ENCODE results near the gene MICAL3.

The MICAL3 gene

GRCh38 chr22:17820879-17821439 lies 203.4 kb downstream of the MICAL3 start:
- no CpG with 5 or more reads among the region's 3 CpGs for WGBS (ENCODE audit: extremely low coverage, insufficient coverage, insufficient read length)

GRCh38 chr22:17818649-17819048 lies 205.7 kb downstream of the MICAL3 start:
- no peak overlapping the region for H4K8ac ChIP-seq (ENCODE audit: low read depth, low read length)
- H4K12ac ChIP-seq (ENCODE audit: low read depth, low read length): no peak overlapping the region
- peaks cover 2% of the 10 kb centered on the region for H3K9me3 ChIP-seq (ENCODE audit: insufficient read depth, low read depth, low read length)
- no peaks in the 10 kb centered on the region for H3K4me1 ChIP-seq (ENCODE audit: control insufficient read depth in 1 of 2, insufficient read depth in 2 of 2, low read length in 2 of 2)
- H3K36me3 ChIP-seq (ENCODE audit: control insufficient read depth in 1 of 2, insufficient read depth in 2 of 2, low read length in 2 of 2): peaks cover 17 to 26% of the 10 kb centered on the region in 2 experiments
- H3K9ac ChIP-seq (ENCODE audit: low read length): no peak overlapping the region
- no peaks in the 10 kb centered on the region for H3K79me1 ChIP-seq (ENCODE audit: low read length)
- H3K4me2 ChIP-seq (ENCODE audit: low read length): no peak overlapping the region
- H2BK5ac ChIP-seq (ENCODE audit: low read depth, low read length, poor library complexity): no peak overlapping the region
- no peak overlapping the region for H4K91ac ChIP-seq (ENCODE audit: low read depth, low read length)
- H2BK120ac ChIP-seq (ENCODE audit: insufficient read depth, low read length, poor library complexity): no peak overlapping the region
- no peak overlapping the region for H3K27ac ChIP-seq (ENCODE audit: low read depth, low read length)
- H3K4me3 ChIP-seq (ENCODE audit: low read depth, low read length): no peak overlapping the region
- H3K27me3 ChIP-seq (ENCODE audit: insufficient read depth, low read length): no peaks in the 10 kb centered on the region
- H3K18ac ChIP-seq (ENCODE audit: low read length): no peak overlapping the region
- H3K14ac ChIP-seq (ENCODE audit: low read length): no peak overlapping the region
- no peak overlapping the region for H3K4ac ChIP-seq (ENCODE audit: low read depth, low read length)
- H2AK5ac ChIP-seq (ENCODE audit: low read length): no peak overlapping the region
- H2BK12ac ChIP-seq (ENCODE audit: low read length): no peak overlapping the region
- WGBS (ENCODE audit: extremely low coverage, insufficient coverage, insufficient read length): no CpG with 5 or more reads among the region's 14 CpGs
- H2AFZ ChIP-seq (ENCODE audit: insufficient read depth, low read length, poor library complexity): no peak overlapping the region
- no peak for DNase-seq
- H3K23ac ChIP-seq (ENCODE audit: low read length): no peak overlapping the region
- no peaks in the 10 kb centered on the region for H3K79me2 ChIP-seq (ENCODE audit: control insufficient read depth, insufficient read depth, low read length, poor library complexity)

More at GRCh38 chr22:17820879-17821439, 203.4 kb downstream of the MICAL3 start:
- Histone ChIP-seq H3K18ac (ENCODE audit: low read length) (no peak overlapping the region), H3K4ac (ENCODE audit: low read depth, low read length) (no peak overlapping the region), H2BK5ac (ENCODE audit: low read depth, low read length, poor library complexity) (no peak overlapping the region), H3K4me2 (ENCODE audit: low read length) (no peak overlapping the region), H2BK120ac (ENCODE audit: insufficient read depth, low read length, poor library complexity) (no peak overlapping the region), H3K4me1 (ENCODE audit: control insufficient read depth in 1 of 2, insufficient read depth in 2 of 2, low read length in 2 of 2) (no peaks in the 10 kb centered on the region), H3K9me3 (ENCODE audit: insufficient read depth, low read depth, low read length) (no peaks in the 10 kb centered on the region), H3K79me2 (ENCODE audit: control insufficient read depth, insufficient read depth, low read length, poor library complexity) (no peaks in the 10 kb centered on the region), H4K8ac (ENCODE audit: low read depth, low read length) (no peak overlapping the region), H2AFZ (ENCODE audit: insufficient read depth, low read length, poor library complexity) (no peak overlapping the region), H3K4me3 (ENCODE audit: low read depth, low read length) (no peak overlapping the region), H3K36me3 (ENCODE audit: control insufficient read depth in 1 of 2, insufficient read depth in 2 of 2, low read length in 2 of 2) (peaks cover 12 to 17% of the 10 kb centered on the region in 2 experiments), H3K23ac (ENCODE audit: low read length) (no peak overlapping the region), H3K9ac (ENCODE audit: low read length) (no peak overlapping the region), H3K27me3 (ENCODE audit: insufficient read depth, low read length) (no peaks in the 10 kb centered on the region), H3K14ac (ENCODE audit: low read length) (no peak overlapping the region), H3K27ac (ENCODE audit: low read depth, low read length) (no peak overlapping the region), H4K91ac (ENCODE audit: low read depth, low read length) (no peak overlapping the region), H4K12ac (ENCODE audit: low read depth, low read length) (no peak overlapping the region), H2AK5ac (ENCODE audit: low read length) (no peak overlapping the region), H2BK12ac (ENCODE audit: low read length) (no peak overlapping the region), H3K79me1 (ENCODE audit: low read length) (no peaks in the 10 kb centered on the region)
- no peak for DNase-seq

GRCh38 chr22:17818180-17818579 lies 206.2 kb downstream of the MICAL3 start:
- Histone ChIP-seq H3K9ac (ENCODE audit: low read length) (no peak overlapping the region), H3K27ac (ENCODE audit: low read depth, low read length) (no peak overlapping the region), H3K9me3 (ENCODE audit: insufficient read depth, low read depth, low read length) (peaks cover 2% of the 10 kb centered on the region), H3K4me1 (ENCODE audit: control insufficient read depth in 1 of 2, insufficient read depth in 2 of 2, low read length in 2 of 2) (no peaks in the 10 kb centered on the region), H2BK5ac (ENCODE audit: low read depth, low read length, poor library complexity) (no peak overlapping the region), H3K36me3 (ENCODE audit: control insufficient read depth in 1 of 2, insufficient read depth in 2 of 2, low read length in 2 of 2) (peaks cover 17 to 26% of the 10 kb centered on the region in 2 experiments), H4K12ac (ENCODE audit: low read depth, low read length) (no peak overlapping the region), H2AK5ac (ENCODE audit: low read length) (no peak overlapping the region), H3K14ac (ENCODE audit: low read length) (no peak overlapping the region), H3K23ac (ENCODE audit: low read length) (no peak overlapping the region), H2BK120ac (ENCODE audit: insufficient read depth, low read length, poor library complexity) (no peak overlapping the region), H3K79me1 (ENCODE audit: low read length) (no peaks in the 10 kb centered on the region), H3K27me3 (ENCODE audit: insufficient read depth, low read length) (no peaks in the 10 kb centered on the region), H3K18ac (ENCODE audit: low read length) (no peak overlapping the region), H3K4me3 (ENCODE audit: low read depth, low read length) (no peak overlapping the region), H3K4ac (ENCODE audit: low read depth, low read length) (no peak overlapping the region), H2BK12ac (ENCODE audit: low read length) (no peak overlapping the region), H3K4me2 (ENCODE audit: low read length) (no peak overlapping the region), H4K8ac (ENCODE audit: low read depth, low read length) (no peak overlapping the region), H2AFZ (ENCODE audit: insufficient read depth, low read length, poor library complexity) (no peak overlapping the region), H4K91ac (ENCODE audit: low read depth, low read length) (no peak overlapping the region), H3K79me2 (ENCODE audit: control insufficient read depth, insufficient read depth, low read length, poor library complexity) (no peaks in the 10 kb centered on the region)
- WGBS (ENCODE audit: extremely low coverage, insufficient coverage, insufficient read length): no CpG with 5 or more reads among the region's 25 CpGs
- DNase-seq: no peak

GRCh38 chr22:17817511-17818065 lies 206.8 kb downstream of the MICAL3 start:
- no peak overlapping the region for H3K4me2 ChIP-seq (ENCODE audit: low read length)
- H3K9me3 ChIP-seq (ENCODE audit: insufficient read depth, low read depth, low read length): peaks cover 2% of the 10 kb centered on the region
- H3K36me3 ChIP-seq (ENCODE audit: control insufficient read depth in 1 of 2, insufficient read depth in 2 of 2, low read length in 2 of 2): peaks cover 19 to 27% of the 10 kb centered on the region in 2 experiments
- H3K23ac ChIP-seq (ENCODE audit: low read length): no peak overlapping the region
- H4K91ac ChIP-seq (ENCODE audit: low read depth, low read length): no peak overlapping the region
- no peaks in the 10 kb centered on the region for H3K79me2 ChIP-seq (ENCODE audit: control insufficient read depth, insufficient read depth, low read length, poor library complexity)
- DNase-seq: no peak
- no peak overlapping the region for H2AK5ac ChIP-seq (ENCODE audit: low read length)
- H2BK12ac ChIP-seq (ENCODE audit: low read length): no peak overlapping the region
- H3K27ac ChIP-seq (ENCODE audit: low read depth, low read length): no peak overlapping the region
- H3K4me1 ChIP-seq (ENCODE audit: control insufficient read depth in 1 of 2, insufficient read depth in 2 of 2, low read length in 2 of 2): no peaks in the 10 kb centered on the region
- no peak overlapping the region for H4K12ac ChIP-seq (ENCODE audit: low read depth, low read length)
- no peak overlapping the region for H3K14ac ChIP-seq (ENCODE audit: low read length)
- no peaks in the 10 kb centered on the region for H3K27me3 ChIP-seq (ENCODE audit: insufficient read depth, low read length)
- H2BK5ac ChIP-seq (ENCODE audit: low read depth, low read length, poor library complexity): no peak overlapping the region
- no peak overlapping the region for H4K8ac ChIP-seq (ENCODE audit: low read depth, low read length)
- no peak overlapping the region for H3K9ac ChIP-seq (ENCODE audit: low read length)
- no peak overlapping the region for H3K4ac ChIP-seq (ENCODE audit: low read depth, low read length)
- WGBS (ENCODE audit: extremely low coverage, insufficient coverage, insufficient read length): no CpG with 5 or more reads among the region's 33 CpGs
- H3K18ac ChIP-seq (ENCODE audit: low read length): no peak overlapping the region
- H3K79me1 ChIP-seq (ENCODE audit: low read length): no peaks in the 10 kb centered on the region
- no peak overlapping the region for H2AFZ ChIP-seq (ENCODE audit: insufficient read depth, low read length, poor library complexity)
- H2BK120ac ChIP-seq (ENCODE audit: insufficient read depth, low read length, poor library complexity): no peak overlapping the region
- no peak overlapping the region for H3K4me3 ChIP-seq (ENCODE audit: low read depth, low read length)
